GM13976 (cell line): ENCODE data around the gene ADSL.

Experiments
- DNase-seq: peaks from one replicate; pipeline ENCODE4 v3.0.0; 2012; ENCODE audit warnings: low spot score
- CTCF ChIP-seq: IDR thresholded peaks from 2 replicates; pipeline ENCODE4 v1.5.1; 2012; ENCODE audit warnings: borderline replicate concordance, mild to moderate bottlenecking; ENCODE audit not compliant: insufficient read depth; ENCODE audit errors: extremely low read depth, missing control alignments, control extremely low read depth
- in situ Hi-C: fragments of 300-500 bp; cut with MboI; formaldehyde crosslinking; loops from one replicate; pipeline ENCODE4 v1.12.0; 2022; ENCODE audit warnings: low sequenced_read_pairs, mixed read lengths, inconsistent platforms; ENCODE audit not compliant: unreplicated experiment

Gene ADSL

GRCh38 chr22:40388231-40388630, 41.9 kb downstream of the ADSL start:
- DNase-seq, result no peak
- TF ChIP-seq CTCF, result no peak
- in situ Hi-C loops, result no loop called here

GRCh38 chr22:40391417-40391816, 45.1 kb downstream of the ADSL start:
- in situ Hi-C loops, result no loop called here
- TF ChIP-seq CTCF, result no peak
- DNase-seq, result no peak

- DNase-seq, result no peak
- TF ChIP-seq CTCF, result no peak
- in situ Hi-C loops, result no loop called here
These were observed 46.3 kb downstream of the ADSL start for GRCh38 chr22:40392618-40393017.

- TF ChIP-seq CTCF, result no peak
- no peak for DNase-seq
- in situ Hi-C loops, result no loop called here
These were observed 48.3 kb downstream of the ADSL start for GRCh38 chr22:40394607-40395006.

- no peak for TF ChIP-seq CTCF
- in situ Hi-C loops, result no loop called here
- no peak for DNase-seq
These were observed 49.3 kb downstream of the ADSL start for GRCh38 chr22:40395607-40396006.

- in situ Hi-C loops, result no loop called here
- no peak for DNase-seq
- TF ChIP-seq CTCF, result no peak
These were observed 50.6 kb downstream of the ADSL start for GRCh38 chr22:40396882-40397281.

- no peak for TF ChIP-seq CTCF
- DNase-seq, result no peak
- in situ Hi-C loops, result no loop called here
These were observed 51.1 kb downstream of the ADSL start for GRCh38 chr22:40397396-40397795.
